H1 (cell line): Measurements from ENCODE around the gene ATAD5. TPM values are rescaled to one million over a fixed set of nuclear protein-coding genes. Genes with fewer than 3 reads are reported as not detected.

Source experiments
- CTCF ChIA-PET: fragments of 300-600 bp; sonication (Branson Sonifier 250); formaldehyde crosslinking; loops from one replicate; lab custom pipeline; 2021; ENCODE audit not compliant: partially characterized antibody; lab: Charles Lee
- POLR2A ChIA-PET: fragments of 300-600 bp; sonication (Branson Sonifier 250); formaldehyde crosslinking; loops from one replicate; lab custom pipeline; 2021; ENCODE audit warnings: inconsistent platforms; ENCODE audit not compliant: partially characterized antibody; lab: Charles Lee
- DNase-seq, 2 experiments: peaks; one replicate each; pipeline versions ENCODE4 v3.0.0 to v3.0.0-alpha.2; 2010 to 2022; ENCODE audit warnings: low spot score in 2 of 2, low read depth in 1 of 2, mixed read lengths in 1 of 2
- FAIRE-seq: peaks from 2 replicates; lab custom pipeline; 2011; peaks lifted over from hg19 to GRCh38; lab: Jason Lieb, UNC
- H2AFZ ChIP-seq: 2 replicates; pipeline ENCODE4 v1.8.1; 2012; ENCODE audit warnings: low read length, inconsistent platforms
- H2AK5ac ChIP-seq: 2 replicates; pipeline ENCODE4 v1.6.1; 2013; ENCODE audit warnings: low read depth, low read length
- H2BK120ac ChIP-seq: replicated peaks from 2 replicates; pipeline ENCODE3; 2013; ENCODE audit warnings: low read depth, low read length, inconsistent platforms
- H2BK12ac ChIP-seq: 2 replicates; pipeline ENCODE4 v1.6.1; 2013; ENCODE audit warnings: low read depth, low read length
- H2BK15ac ChIP-seq: 2 replicates; pipeline ENCODE4 v1.6.1; 2013; ENCODE audit warnings: low read length
- H2BK20ac ChIP-seq: 2 replicates; pipeline ENCODE4 v1.6.1; 2013; ENCODE audit warnings: low read length
- H2BK5ac ChIP-seq: 2 replicates; pipeline ENCODE4 v1.6.1; 2013; ENCODE audit warnings: low read depth, low read length
- H3K14ac ChIP-seq: 2 replicates; pipeline ENCODE4 v1.6.1; 2013; ENCODE audit warnings: inconsistent platforms; ENCODE audit not compliant: insufficient read length
- H3K18ac ChIP-seq: 2 replicates; pipeline ENCODE4 v1.6.1; 2013; ENCODE audit warnings: low read length; ENCODE audit errors: extremely low read depth
- H3K23ac ChIP-seq: 2 replicates; pipeline ENCODE4 v1.6.1; 2013; ENCODE audit warnings: inconsistent platforms; ENCODE audit not compliant: insufficient read length
- H3K23me2 ChIP-seq: 2 replicates; pipeline ENCODE4 v1.6.1; 2013; ENCODE audit warnings: low read depth, low read length
- H3K27ac ChIP-seq: 2 replicates; pipeline ENCODE4 v1.6.1; 2011; ENCODE audit warnings: low read depth, low read length, inconsistent platforms
- H3K27me3 ChIP-seq, 4 experiments: replicated peaks in 1 of 4; 1 replicate in 1 of 4; 2 replicates in 3 of 4; pipeline versions ENCODE4 v1.6.1 to v1.8.1; 2011 to 2013; ENCODE audit warnings: low read length in 3 of 4, mild to moderate bottlenecking in 3 of 4, inconsistent platforms in 2 of 4, mixed read lengths in 2 of 4, moderate library complexity in 1 of 4; ENCODE audit not compliant: control insufficient read depth in 3 of 4, insufficient read depth in 3 of 4; ENCODE audit errors: extremely low read depth in 1 of 4
- H3K36me3 ChIP-seq, 4 experiments: 2 replicates each; pipeline versions ENCODE4 v1.6.1 to v1.8.1; 2011 to 2013; ENCODE audit warnings: mild to moderate bottlenecking in 4 of 4, low read length in 3 of 4, moderate library complexity in 2 of 4, control low read depth in 1 of 4, inconsistent platforms in 1 of 4; ENCODE audit not compliant: insufficient read depth in 4 of 4, control insufficient read depth in 2 of 4
- H3K4ac ChIP-seq: replicated peaks from 2 replicates; pipeline ENCODE3; 2013; ENCODE audit warnings: low read length, low read depth, mixed read lengths, inconsistent platforms; ENCODE audit not compliant: insufficient read length
- H3K4me1 ChIP-seq, 4 experiments: replicated peaks in 1 of 4; 1 replicate in 1 of 4; 2 replicates in 3 of 4; pipeline versions ENCODE4 v1.6.1 to v1.8.1; 2011 to 2013; ENCODE audit warnings: low read length in 3 of 4, inconsistent platforms in 2 of 4, mixed read lengths in 1 of 4; ENCODE audit not compliant: insufficient read depth in 4 of 4, control insufficient read depth in 3 of 4
- H3K4me2 ChIP-seq, 2 experiments: 2 replicates each; pipeline versions ENCODE4 v1.6.1 to v1.8.1; 2011 to 2013; ENCODE audit warnings: low read depth in 2 of 2, low read length in 2 of 2, control low read depth in 1 of 2, inconsistent platforms in 1 of 2, mild to moderate bottlenecking in 1 of 2; ENCODE audit not compliant: insufficient read depth in 1 of 2
- H3K4me3 ChIP-seq, 4 experiments: fragments of 200-600, 300-600 bp in 1 of 4; sonication (generic), shearing (Covaris generic), sonication (Bioruptor Twin) in 1 of 4; 2 replicates each; pipeline versions ENCODE4 v1.5.1 to v1.8.1; 2011 to 2016; ENCODE audit warnings: low read length in 4 of 4, low read depth in 3 of 4, control low read depth in 2 of 4, inconsistent platforms in 2 of 4, mild to moderate bottlenecking in 2 of 4, mixed read lengths in 1 of 4, moderate library complexity in 1 of 4; ENCODE audit not compliant: insufficient read depth in 2 of 4; ENCODE audit errors: extremely low read depth in 1 of 4
- H3K56ac ChIP-seq: replicated peaks from 2 replicates; pipeline ENCODE3; 2013; ENCODE audit warnings: low read depth, mild to moderate bottlenecking, mixed read lengths, low read length, inconsistent platforms; ENCODE audit not compliant: insufficient read length
- H3K79me1 ChIP-seq: 2 replicates; pipeline ENCODE4 v1.6.1; 2013; ENCODE audit warnings: low read depth, low read length, control low read depth
- H3K79me2 ChIP-seq, 2 experiments: 2 replicates each; pipeline versions ENCODE4 v1.6.1 to v1.8.1; 2012 to 2013; ENCODE audit warnings: low read length in 2 of 2, mild to moderate bottlenecking in 2 of 2, inconsistent platforms in 1 of 2; ENCODE audit not compliant: insufficient read depth in 2 of 2, control insufficient read depth in 1 of 2
- H3K9ac ChIP-seq, 4 experiments: replicated peaks in 1 of 4; 1 replicate in 1 of 4; 2 replicates in 3 of 4; pipeline versions ENCODE4 v1.6.1 to v1.8.1; 2011 to 2013; ENCODE audit warnings: low read depth in 3 of 4, low read length in 3 of 4, control low read depth in 2 of 4, mild to moderate bottlenecking in 2 of 4, moderate library complexity in 2 of 4, inconsistent platforms in 1 of 4; ENCODE audit errors: extremely low read depth in 1 of 4
- H3K9me3 ChIP-seq, 2 experiments: 2 replicates each; pipeline versions ENCODE4 v1.6.1 to v1.8.1; 2012 to 2013; ENCODE audit warnings: mild to moderate bottlenecking in 2 of 2, moderate library complexity in 2 of 2, control low read depth in 1 of 2, inconsistent platforms in 1 of 2, low read depth in 1 of 2, low read length in 1 of 2, mixed read lengths in 1 of 2; ENCODE audit not compliant: insufficient read depth in 2 of 2
- H4K20me1 ChIP-seq, 2 experiments: replicated peaks in 1 of 2; 2 replicates each; pipeline versions ENCODE3 to v1.8.1; 2011 to 2013; ENCODE audit warnings: inconsistent platforms in 2 of 2, low read length in 2 of 2, mild to moderate bottlenecking in 1 of 2; ENCODE audit not compliant: insufficient read depth in 2 of 2, control insufficient read depth in 1 of 2
- H4K5ac ChIP-seq: 2 replicates; pipeline ENCODE4 v1.6.1; 2013; ENCODE audit warnings: low read length, low read depth, mixed read lengths, inconsistent platforms; ENCODE audit not compliant: insufficient read length
- H4K8ac ChIP-seq: 2 replicates; pipeline ENCODE4 v1.8.0; 2013; ENCODE audit warnings: mild to moderate bottlenecking, moderate library complexity, low read length, inconsistent platforms; ENCODE audit not compliant: insufficient read depth; ENCODE audit errors: extremely low read depth
- H4K91ac ChIP-seq: replicated peaks from 2 replicates; pipeline ENCODE3; 2013; ENCODE audit warnings: low read length, mixed read lengths, inconsistent platforms; ENCODE audit not compliant: insufficient read length
- CREB1 ChIP-seq: IDR thresholded peaks from 2 replicates; pipeline ENCODE4 v1.6.1; 2012; ENCODE audit warnings: inconsistent platforms
- GTF2F1 ChIP-seq: IDR thresholded peaks from 2 replicates; pipeline ENCODE4 v1.6.1; 2012; ENCODE audit warnings: low read depth, low read length, improper control_type of control experiment, borderline replicate concordance
- JUND ChIP-seq: IDR thresholded peaks from 2 replicates; pipeline ENCODE4 v1.6.1; 2011; ENCODE audit warnings: mild to moderate bottlenecking, improper control_type of control experiment, low read length
- RAD21 ChIP-seq, 2 experiments: IDR thresholded peaks in 1 of 2; conservative IDR thresholded peaks in 1 of 2; 2 replicates each; pipeline ENCODE4 v1.6.1; 2011; ENCODE audit warnings: low read depth in 2 of 2, low read length in 2 of 2, improper control_type of control experiment in 1 of 2, inconsistent platforms in 1 of 2, mild to moderate bottlenecking in 1 of 2, moderate library complexity in 1 of 2
- RNF2 ChIP-seq: fragments of 200-900, 300-1000 bp; sonication (generic); IDR thresholded peaks from 2 replicates; pipeline ENCODE4 v1.7.1; 2016; ENCODE audit warnings: borderline replicate concordance, low read depth, mild to moderate bottlenecking, antibody characterized with exemption, low read length; ENCODE audit not compliant: poor library complexity, severe bottlenecking; ENCODE audit errors: missing control alignments
- SAP30 ChIP-seq: fragments of 300-600 bp; sonication (generic); IDR thresholded peaks from 2 replicates; pipeline ENCODE4 v1.7.1; 2012; ENCODE audit warnings: low read length, moderate library complexity, mild to moderate bottlenecking, inconsistent platforms; ENCODE audit not compliant: insufficient read depth, insufficient replicate concordance
- SIN3A ChIP-seq, 2 experiments: IDR thresholded peaks in 1 of 2; conservative IDR thresholded peaks in 1 of 2; 2 replicates each; pipeline ENCODE4 v1.6.1; 2011 to 2012; ENCODE audit warnings: low read length in 2 of 2, improper control_type of control experiment in 1 of 2, low read depth in 1 of 2, mild to moderate bottlenecking in 1 of 2
- SP2 ChIP-seq: IDR thresholded peaks from 2 replicates; pipeline ENCODE4 v1.6.1; 2012; ENCODE audit warnings: mild to moderate bottlenecking, low read length, inconsistent platforms
- WGBS, 2 experiments: shearing (Covaris generic) in 1 of 2; methylation state at CpG; one replicate each; pipeline versions ENCODE4 v1.1.6 to v1.1.7; 2013 to 2015; ENCODE audit warnings: low lambda C conversion rate in 2 of 2, mixed read lengths in 2 of 2, inconsistent platforms in 1 of 2, low coverage in 1 of 2, missing lambda C conversion rate in 1 of 2; ENCODE audit not compliant: insufficient replicate concordance in 2 of 2, insufficient coverage in 1 of 2, insufficient read length in 1 of 2; ENCODE audit errors: extremely low coverage in 1 of 2, missing lambda C conversion rate in 1 of 2; 5-methylcytosine and 5-hydroxymethylcytosine counted together
- polyA plus RNA-seq, 7 experiments: library from polyadenylated mRNA; depleted of rRNA in 3 of 7; stranded (reverse) in 5 of 7; unstranded in 2 of 7; fragments of >200 nt in 5 of 7; fragments of 200-250 nt in 2 of 7; gene quantifications; 1 replicate in 5 of 7; 2 replicates in 1 of 7; 4 replicates in 1 of 7; pipeline versions ENCODE4 v1.2.1 to v1.2.3, GENCODE V29; 2011 to 2013; ENCODE audit warnings: missing spikeins in 2 of 7, mixed read lengths in 2 of 7
- total RNA-seq: library from RNA; stranded (reverse); fragmentation: NEBNext Ultra II Directional; extraction: Animal tissue kit (Norgen Biotek cat#: 25700); gene quantifications from 2 replicates; pipeline ENCODE4 v1.2.1, GENCODE V29; 2021

Gene ATAD5
- total and polyA plus RNA-seq, 2 of the 8 experiments (the other 6 are each of a cell fraction or from before 2014, with no cell fraction given): 3.5 to 30.0 TPM

- Histone ChIP-seq H2BK15ac (no peak overlapping the region), H3K4me3 (peak overlapping the region; percentile 86 to 98 (median 92)), H2BK120ac (no peak overlapping the region), H3K36me3 (peaks cover 5 to 16% (median 11%) of the 10 kb centered on the region in 4 experiments; a peak in 7 of 8 replicates), H4K91ac (peak overlapping the region; percentile 34), H3K4ac (no peak overlapping the region), H3K56ac (no peak overlapping the region), H3K18ac (0 out of 2 replicates have a peak overlapping the region, but pooled peaks have one; percentile 15), H3K14ac (no peak overlapping the region), H3K23me2 (peaks cover 7% of the 10 kb centered on the region; the same call in 1 of the 2 replicates), H3K23ac (no peak overlapping the region), H3K9me3 (no peaks in the 10 kb centered on the region), H4K20me1 (peaks cover 0 to 8% of the 10 kb centered on the region in 2 experiments), H2BK20ac (no peak overlapping the region), H2AFZ (peak overlapping the region; percentile 56), H2AK5ac (no peak overlapping the region), H4K8ac (peak overlapping the region; percentile 96), H2BK12ac (peak overlapping the region; percentile 18; the same call in 1 of the 2 replicates), H3K79me2 (peaks cover 6 to 35% of the 10 kb centered on the region in 2 experiments; a peak in 3 of 4 replicates), H3K27me3 (no peaks in the 10 kb centered on the region), H3K4me1 (peaks cover 2 to 13% (median 7%) of the 10 kb centered on the region in 4 experiments; a peak in 6 of 7 replicates), H4K5ac (peak overlapping the region; percentile 94), H3K9ac (peak overlapping the region; percentile 91 to 99 (median 97)), H3K4me2 (peak overlapping the region; percentile 92 to 93), H3K79me1 (no peaks in the 10 kb centered on the region), H2BK5ac (peak overlapping the region; percentile 55), H3K27ac (peak overlapping the region; percentile 89)
- ChIA-PET CTCF (no interaction called here), POLR2A (interaction anchor here (0.8 to 1.7 kb wide), 5 partner anchors 10 to 90 kb away, joined by 3 to 6 read pairs (median 5); partner anchors contain the start of gene ADAP2)
- FAIRE-seq (no peak), DNase-seq (no peak)
- 17% methylated on average over 15 of the region's 15 CpGs; no CpG with 5 or more reads in 1 of the 2 experiments for WGBS, 2 experiments
- TF ChIP-seq SIN3A (conservative IDR thresholded peaks at IDR 0.05 in 1 of 2, IDR thresholded peaks at IDR 0.05 in 1 of 2; ENCODE audit: low read depth in 1 of 2, low read length in 2 of 2): 0 out of 4 replicates have a peak, but pooled peaks of 1 of the 2 experiments have one; percentile 20
- TF ChIP-seq SP2: no peak
- no peak for TF ChIP-seq RNF2
- TF ChIP-seq RAD21 (IDR thresholded peaks at IDR 0.05 in 1 of 2, conservative IDR thresholded peaks at IDR 0.05 in 1 of 2; ENCODE audit: low read depth in 2 of 2, low read length in 2 of 2): no peak
- peak; percentile 28 for TF ChIP-seq SAP30
- TF ChIP-seq JUND: no peak
- no peak for TF ChIP-seq CREB1
- TF ChIP-seq GTF2F1: no peak
Measured at GRCh38 chr17:30832438-30833124, 815 bp downstream of the ATAD5 start.
